HepG2 (cell line): ENCODE data around the gene CD1D. TPM values are rescaled to one million over a fixed set of nuclear protein-coding genes. Genes with fewer than 3 reads are reported as not detected.

Source experiments
- ATAC-seq: fragments of 200-7000 bp; cut with Tn5 transposase; 3 replicates; pipeline ENCODE4 v1.9.1; 2020; ENCODE audit warnings: mild to moderate bottlenecking, moderate library complexity
- BruUV-seq: library from RNA; stranded (reverse); fragments of 400-500 nt; replicated peaks from 2 replicates; lab custom pipeline; 2021; lab: Mats Ljungman, UMichigan
- CTCF ChIA-PET: fragments of 300-600 bp; formaldehyde crosslinking; extraction: SDS; loops from one replicate; lab custom pipeline; 2021; ENCODE audit warnings: low total read pairs, inconsistent platforms, low intra/inter-chr PET ratio; lab: Yijun Ruan, JAX
- POLR2A ChIA-PET: fragments of 350-600 bp; sonication (Branson Sonifier 250); formaldehyde crosslinking; loops from one replicate; lab custom pipeline; 2020; ENCODE audit warnings: antibody characterized with exemption, inconsistent platforms; lab: Yijun Ruan, JAX
- DNase-seq: peaks from one replicate; pipeline ENCODE4 v3.0.0-alpha.2; 2015; ENCODE audit warnings: low spot score
- FAIRE-seq: peaks from 3 replicates; lab custom pipeline; 2011; peaks lifted over from hg19 to GRCh38; lab: Jason Lieb, UNC
- H2AFZ ChIP-seq: one replicate; pipeline ENCODE4 v1.6.1; 2011; ENCODE audit warnings: low read length, inconsistent platforms
- H3K27ac ChIP-seq: fragments of 300-600 bp; 3 replicates; pipeline ENCODE4 v1.8.0; 2011; ENCODE audit warnings: mixed run types, mild to moderate bottlenecking, mixed read lengths, low read length, inconsistent platforms; ENCODE audit not compliant: insufficient read depth; ENCODE audit errors: extremely low read length
- H3K27me3 ChIP-seq, 2 experiments: fragments of 200-600 bp in 1 of 2; 2 replicates in 1 of 2; 3 replicates in 1 of 2; pipeline versions ENCODE4 v1.6.0 to v1.8.0; 2011; ENCODE audit warnings: low read length in 2 of 2, mild to moderate bottlenecking in 2 of 2, moderate library complexity in 2 of 2, inconsistent platforms in 1 of 2; ENCODE audit not compliant: insufficient read depth in 2 of 2, control insufficient read depth in 1 of 2
- H3K36me3 ChIP-seq, 2 experiments: fragments of 200-600 bp in 1 of 2; replicated peaks in 1 of 2; 2 replicates in 1 of 2; 3 replicates in 1 of 2; pipeline versions ENCODE4 v1.5.1 to v1.8.0; 2011; ENCODE audit warnings: low read length in 2 of 2, inconsistent platforms in 1 of 2; ENCODE audit not compliant: insufficient read depth in 2 of 2, control insufficient read depth in 1 of 2
- H3K4me1 ChIP-seq: 2 replicates; pipeline ENCODE4 v1.5.1; 2012; ENCODE audit warnings: low read length, inconsistent platforms; ENCODE audit not compliant: insufficient read depth
- H3K4me2 ChIP-seq: 2 replicates; pipeline ENCODE4 v1.6.0; 2011; ENCODE audit warnings: low read depth, low read length, inconsistent platforms
- H3K4me3 ChIP-seq, 3 experiments: fragments of 200-600 bp in 1 of 3; sonication (generic), shearing (Covaris generic) in 1 of 3; replicated peaks in 1 of 3; 2 replicates each; pipeline ENCODE4 v1.5.1; 2011 to 2016; ENCODE audit warnings: low read length in 3 of 3, inconsistent platforms in 2 of 3, low read depth in 2 of 3, mild to moderate bottlenecking in 2 of 3, control low read depth in 1 of 3, mixed read lengths in 1 of 3; ENCODE audit not compliant: insufficient read depth in 1 of 3
- H3K79me2 ChIP-seq: one replicate; pipeline ENCODE4 v1.6.1; 2011; ENCODE audit warnings: low read length, inconsistent platforms; ENCODE audit not compliant: insufficient read depth
- H3K9ac ChIP-seq: 2 replicates; pipeline ENCODE4 v1.6.0; 2011; ENCODE audit warnings: mild to moderate bottlenecking, low read depth, low read length, inconsistent platforms; ENCODE audit not compliant: insufficient read depth
- H3K9me3 ChIP-seq: 2 replicates; pipeline ENCODE4 v1.5.1; 2012; ENCODE audit warnings: mild to moderate bottlenecking, low read length
- H4K20me1 ChIP-seq: 2 replicates; pipeline ENCODE4 v1.6.0; 2011; ENCODE audit warnings: inconsistent platforms, mild to moderate bottlenecking, low read length, moderate library complexity; ENCODE audit not compliant: insufficient read depth
- FOXA1 ChIP-seq, 2 experiments: fragments of 450-650 bp in 1 of 2; sonication (generic) in 1 of 2; formaldehyde crosslinking in 1 of 2; IDR thresholded peaks; 2 replicates each; pipeline versions ENCODE4 v1.4.0 to v1.6.1; 2016 to 2020; ENCODE audit warnings: missing genetic modification reagents in 1 of 2
- LCORL ChIP-seq, 2 experiments: fragments of 450-650 bp in 1 of 2; sonication (generic) in 1 of 2; formaldehyde crosslinking in 1 of 2; IDR thresholded peaks; 2 replicates each; pipeline versions ENCODE4 v1.5.0 to v1.6.1; 2017 to 2020; ENCODE audit warnings: antibody characterized with exemption in 1 of 2, missing genetic modification reagents in 1 of 2
- MIXL1 ChIP-seq: IDR thresholded peaks from 2 replicates; pipeline ENCODE4 v1.6.1; 2016
- REXO4 ChIP-seq: sonication (generic); formaldehyde crosslinking; IDR thresholded peaks from 2 replicates; pipeline ENCODE4 v1.8.0; 2022; ENCODE audit warnings: missing genetic modification reagents, mild to moderate bottlenecking, borderline replicate concordance
- TBP ChIP-seq: sonication (generic); formaldehyde crosslinking; IDR thresholded peaks from 2 replicates; pipeline ENCODE4 v1.5.0; 2020; ENCODE audit warnings: missing genetic modification reagents
- ZFP36L2 ChIP-seq: sonication (generic); formaldehyde crosslinking; IDR thresholded peaks from 2 replicates; pipeline ENCODE4 v1.4.0; 2020; ENCODE audit warnings: missing genetic modification reagents
- ZNF333 ChIP-seq: sonication (generic); formaldehyde crosslinking; IDR thresholded peaks from 2 replicates; pipeline ENCODE4 v1.4.0; 2020; ENCODE audit warnings: mild to moderate bottlenecking, missing genetic modification reagents, borderline replicate concordance
- ZNF709 ChIP-seq: sonication (generic); formaldehyde crosslinking; IDR thresholded peaks from 2 replicates; pipeline ENCODE4 v1.5.0; 2020; ENCODE audit warnings: mild to moderate bottlenecking, missing genetic modification reagents
- WGBS: methylation state at CpG from one replicate; pipeline ENCODE4 v1.1.6; 2017; ENCODE audit warnings: low lambda C conversion rate; 5-methylcytosine and 5-hydroxymethylcytosine counted together
- in situ Hi-C: cut with HindIII; loops from 2 replicates; pipeline ENCODE4 v1.10.0; 2017; ENCODE audit warnings: low pct_unique_long_range_greater_than_20kb; ENCODE audit not compliant: extremely low pct_ligation_motif_present
- intact Hi-C: fragments of 100-400 bp; cut with micrococcal nuclease; formaldehyde crosslinking; loops from one replicate; pipeline ENCODE4 v1.10.0; 2022; ENCODE audit not compliant: unreplicated experiment
- polyA plus RNA-seq, 8 experiments: library from polyadenylated mRNA; depleted of rRNA in 3 of 8; stranded (reverse) in 7 of 8; unstranded in 1 of 8; fragments of >200 nt; fragmentation: Illumina TruSeq in 4 of 8; extraction: Trizol in 4 of 8; gene quantifications; 2 replicates each; pipeline versions ENCODE4 v1.2.1 to v1.2.3, GENCODE V29; 2011 to 2016; ENCODE audit warnings: low read depth in 4 of 8, missing spikeins in 1 of 8, mixed read lengths in 1 of 8; ENCODE audit not compliant: insufficient read depth in 1 of 8
- total RNA-seq, 5 experiments: library from RNA; depleted of rRNA; stranded (reverse); fragments of >200 nt; fragmentation: Illumina TruSeq; extraction: Trizol; gene quantifications; 2 replicates each; pipeline ENCODE4 v1.2.3, GENCODE V29; 2016; ENCODE audit warnings: low read depth in 1 of 5
- TF ChIP-seq, protein P1 (sequence below): sonication (generic); formaldehyde crosslinking; IDR thresholded peaks from 2 replicates; pipeline ENCODE4 v1.5.0; 2020; ENCODE audit warnings: missing genetic modification reagents
- TF ChIP-seq, protein P2 (sequence below): sonication (generic); formaldehyde crosslinking; IDR thresholded peaks from 2 replicates; pipeline ENCODE4 v1.5.1; 2020; ENCODE audit warnings: mild to moderate bottlenecking, missing genetic modification reagents

CD1D gene
- total and polyA plus RNA-seq, 2 of the 13 experiments (the other 11 are each of a cell fraction or from before 2014, with no cell fraction given) = not detected

DNA sequence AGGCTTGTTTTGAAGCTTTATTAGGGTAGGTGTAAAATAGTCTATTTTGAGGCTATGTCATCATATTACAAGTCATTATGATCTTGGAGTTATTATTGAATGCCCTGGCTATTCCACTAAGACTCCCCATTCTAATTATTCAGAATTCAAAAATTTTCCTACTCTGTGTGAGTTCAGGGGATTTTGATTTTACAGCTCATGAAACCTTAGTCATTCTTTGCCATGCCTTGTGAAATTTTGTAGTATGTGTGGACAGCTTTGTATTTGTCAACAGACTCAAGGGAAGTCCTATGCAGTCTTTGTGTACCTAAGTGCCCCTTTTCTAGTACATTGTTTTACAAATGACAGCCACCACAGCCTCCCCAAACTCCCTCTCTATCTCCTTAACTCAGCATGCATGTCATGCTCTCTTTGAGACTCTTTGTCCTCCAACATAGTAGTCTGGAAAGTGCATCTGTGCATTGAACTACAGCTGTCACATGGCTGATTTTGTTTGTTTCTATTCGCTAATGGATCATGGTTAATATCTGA is 28.0 kb downstream of the CD1D start:
- DNase-seq (no peak), ATAC-seq (no peak), FAIRE-seq (no peak)
- TF ChIP-seq LCORL (IDR thresholded peaks at IDR 0.05) (no peak), LCORL (CRISPR knock-in tag; IDR thresholded peaks at IDR 0.05) (no peak), ZFP36L2 (CRISPR knock-in tag) (no peak), ZNF333 (no peak), MIXL1 (CRISPR knock-in tag) (no peak), REXO4 (CRISPR knock-in tag) (no peak)
- TF ChIP-seq, protein P1, sequence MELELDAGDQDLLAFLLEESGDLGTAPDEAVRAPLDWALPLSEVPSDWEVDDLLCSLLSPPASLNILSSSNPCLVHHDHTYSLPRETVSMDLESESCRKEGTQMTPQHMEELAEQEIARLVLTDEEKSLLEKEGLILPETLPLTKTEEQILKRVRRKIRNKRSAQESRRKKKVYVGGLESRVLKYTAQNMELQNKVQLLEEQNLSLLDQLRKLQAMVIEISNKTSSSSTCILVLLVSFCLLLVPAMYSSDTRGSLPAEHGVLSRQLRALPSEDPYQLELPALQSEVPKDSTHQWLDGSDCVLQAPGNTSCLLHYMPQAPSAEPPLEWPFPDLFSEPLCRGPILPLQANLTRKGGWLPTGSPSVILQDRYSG (CRISPR knock-in tag) = no peak
- Histone ChIP-seq H3K27ac (no peak overlapping the region), H3K27me3 (no peaks in the 10 kb centered on the region), H3K9ac (no peak overlapping the region), H3K4me3 (no peak overlapping the region), H3K36me3 (no peaks in the 10 kb centered on the region), H4K20me1 (no peaks in the 10 kb centered on the region), H3K4me1 (no peaks in the 10 kb centered on the region), H3K79me2 (no peaks in the 10 kb centered on the region), H2AFZ (no peak overlapping the region), H3K4me2 (no peak overlapping the region), H3K9me3 (peaks cover 6% of the 10 kb centered on the region)
- CTCF ChIA-PET = no interaction called here
- 0% methylated on average over 1 of the region's 1 CpG for WGBS
- POLR2A ChIA-PET = no interaction called here
- BruUV-seq = no TSS peak
- intact Hi-C loops = no loop called here
- in situ Hi-C loops = no loop called here

DNA sequence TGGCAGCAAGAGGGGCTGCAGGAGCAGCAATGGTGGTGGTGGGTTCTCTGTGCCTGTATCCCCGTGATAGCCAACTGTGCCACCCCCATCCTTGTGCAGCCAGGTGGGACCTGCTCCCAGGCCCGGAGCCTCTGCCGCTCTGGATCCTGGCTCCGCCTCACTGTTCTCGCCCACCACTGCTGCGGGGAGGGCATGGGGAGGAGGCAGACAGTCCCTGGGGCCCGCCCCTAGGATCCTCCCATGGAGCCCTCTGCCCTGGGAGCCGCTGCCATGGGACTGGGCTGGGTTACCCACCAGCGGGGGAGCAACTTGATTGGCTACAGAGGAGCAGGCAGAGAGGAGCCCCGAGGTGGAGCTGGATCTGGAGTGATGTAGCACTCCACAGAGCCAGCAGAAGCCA is 31.6 kb downstream of the CD1D start:
- Histone ChIP-seq H4K20me1 (no peaks in the 10 kb centered on the region), H3K4me2 (no peak overlapping the region), H3K4me1 (no peaks in the 10 kb centered on the region), H3K9ac (no peak overlapping the region), H3K27me3 (no peaks in the 10 kb centered on the region), H3K9me3 (peaks cover 7% of the 10 kb centered on the region), H3K36me3 (no peaks in the 10 kb centered on the region), H3K4me3 (no peak overlapping the region), H2AFZ (no peak overlapping the region), H3K27ac (no peak overlapping the region), H3K79me2 (no peaks in the 10 kb centered on the region)
- CTCF ChIA-PET = no interaction called here
- FAIRE-seq (no peak), ATAC-seq (no peak), DNase-seq (no peak)
- WGBS = 0% methylated on average over 3 of the region's 10 CpGs
- intact Hi-C loops = no loop called here
- no TSS peak for BruUV-seq
- in situ Hi-C loops = no loop called here
- no peak for TF ChIP-seq FOXA1 (IDR thresholded peaks at IDR 0.05)
- TF ChIP-seq FOXA1 (CRISPR knock-in tag; IDR thresholded peaks at IDR 0.05) = no peak
- TF ChIP-seq, protein P2, sequence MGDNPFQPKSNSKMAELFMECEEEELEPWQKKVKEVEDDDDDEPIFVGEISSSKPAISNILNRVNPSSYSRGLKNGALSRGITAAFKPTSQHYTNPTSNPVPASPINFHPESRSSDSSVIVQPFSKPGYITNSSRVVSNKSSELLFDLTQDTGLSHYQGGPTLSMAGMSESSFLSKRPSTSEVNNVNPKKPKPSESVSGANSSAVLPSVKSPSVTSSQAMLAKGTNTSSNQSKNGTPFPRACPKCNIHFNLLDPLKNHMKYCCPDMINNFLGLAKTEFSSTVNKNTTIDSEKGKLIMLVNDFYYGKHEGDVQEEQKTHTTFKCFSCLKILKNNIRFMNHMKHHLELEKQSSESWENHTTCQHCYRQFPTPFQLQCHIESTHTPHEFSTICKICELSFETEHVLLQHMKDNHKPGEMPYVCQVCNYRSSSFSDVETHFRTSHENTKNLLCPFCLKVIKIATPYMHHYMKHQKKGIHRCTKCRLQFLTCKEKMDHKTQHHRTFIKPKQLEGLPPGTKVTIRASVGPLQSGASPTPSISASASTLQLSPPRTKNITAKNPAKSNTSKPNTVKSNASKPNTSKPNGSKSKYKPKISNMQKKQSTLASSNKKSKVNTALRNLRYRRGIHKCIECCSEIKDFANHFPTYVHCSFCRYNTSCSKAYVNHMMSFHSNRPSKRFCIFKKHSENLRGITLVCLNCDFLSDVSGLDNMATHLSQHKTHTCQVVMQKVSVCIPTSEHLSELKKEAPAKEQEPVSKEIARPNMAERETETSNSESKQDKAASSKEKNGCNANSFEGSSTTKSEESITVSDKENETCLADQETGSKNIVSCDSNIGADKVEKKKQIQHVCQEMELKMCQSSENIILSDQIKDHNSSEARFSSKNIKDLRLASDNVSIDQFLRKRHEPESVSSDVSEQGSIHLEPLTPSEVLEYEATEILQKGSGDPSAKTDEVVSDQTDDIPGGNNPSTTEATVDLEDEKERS (CRISPR knock-in tag) = no peak
- TF ChIP-seq ZNF709 = no peak
- no peak for TF ChIP-seq TBP
- POLR2A ChIA-PET = no interaction called here
